Measurements from ENCODE around the gene RBM8A.

DNA sequence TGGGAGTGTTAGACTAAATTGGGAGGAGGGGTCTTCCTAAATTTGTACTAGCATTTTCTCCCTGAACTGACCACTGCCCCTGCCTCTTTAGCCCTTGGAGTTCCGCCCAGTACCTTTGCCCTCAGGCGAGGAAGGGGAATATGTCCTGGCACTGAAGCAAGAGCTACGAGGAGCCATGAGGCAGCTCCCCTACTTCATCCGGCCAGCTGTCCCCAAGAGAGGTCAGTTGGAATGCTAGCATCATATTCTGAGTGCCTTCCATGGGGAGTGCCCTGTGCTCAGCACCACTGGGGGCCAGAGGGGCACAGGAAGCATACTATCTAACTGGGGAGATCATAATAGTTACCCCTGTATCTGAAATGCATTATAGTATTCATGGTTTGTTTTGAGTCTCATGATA is 47.9 kb upstream of the RBM8A start:
- TF ChIP-seq, protein P1, sequence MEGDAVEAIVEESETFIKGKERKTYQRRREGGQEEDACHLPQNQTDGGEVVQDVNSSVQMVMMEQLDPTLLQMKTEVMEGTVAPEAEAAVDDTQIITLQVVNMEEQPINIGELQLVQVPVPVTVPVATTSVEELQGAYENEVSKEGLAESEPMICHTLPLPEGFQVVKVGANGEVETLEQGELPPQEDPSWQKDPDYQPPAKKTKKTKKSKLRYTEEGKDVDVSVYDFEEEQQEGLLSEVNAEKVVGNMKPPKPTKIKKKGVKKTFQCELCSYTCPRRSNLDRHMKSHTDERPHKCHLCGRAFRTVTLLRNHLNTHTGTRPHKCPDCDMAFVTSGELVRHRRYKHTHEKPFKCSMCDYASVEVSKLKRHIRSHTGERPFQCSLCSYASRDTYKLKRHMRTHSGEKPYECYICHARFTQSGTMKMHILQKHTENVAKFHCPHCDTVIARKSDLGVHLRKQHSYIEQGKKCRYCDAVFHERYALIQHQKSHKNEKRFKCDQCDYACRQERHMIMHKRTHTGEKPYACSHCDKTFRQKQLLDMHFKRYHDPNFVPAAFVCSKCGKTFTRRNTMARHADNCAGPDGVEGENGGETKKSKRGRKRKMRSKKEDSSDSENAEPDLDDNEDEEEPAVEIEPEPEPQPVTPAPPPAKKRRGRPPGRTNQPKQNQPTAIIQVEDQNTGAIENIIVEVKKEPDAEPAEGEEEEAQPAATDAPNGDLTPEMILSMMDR (IDR thresholded peaks at IDR 0.05) = no peak
- TF ChIP-seq POLR2A (IDR thresholded peaks at IDR 0.05) = no peak
